Liver (tissue), 9 donors: ENCODE data around the gene BMAL1. TPM values are rescaled to one million over a fixed set of nuclear protein-coding genes. Genes with fewer than 3 reads are reported as not detected.

Experiments used
- DNase-seq: peaks from one replicate; pipeline ENCODE4 v3.0.0-alpha.2; 2017; ENCODE audit warnings: low spot score
- H3K27ac ChIP-seq, 2 donors: one replicate each; pipeline ENCODE4 v1.7.0; 2013; ENCODE audit warnings: inconsistent platforms in 2 of 2, low read length in 2 of 2, control low read depth in 1 of 2, low read depth in 1 of 2, mild to moderate bottlenecking in 1 of 2
- H3K27me3 ChIP-seq, 4 donors: one replicate each; pipeline versions ENCODE4 v1.6.1 to v1.7.0; 2013; ENCODE audit warnings: low read length in 3 of 4, inconsistent platforms in 1 of 4, mild to moderate bottlenecking in 1 of 4, moderate library complexity in 1 of 4; ENCODE audit not compliant: control insufficient read depth in 4 of 4, insufficient read depth in 4 of 4
- H3K36me3 ChIP-seq, 4 donors: one replicate each; pipeline versions ENCODE4 v1.6.1 to v1.7.0; 2013; ENCODE audit warnings: low read length in 3 of 4, mild to moderate bottlenecking in 3 of 4, low read depth in 1 of 4, moderate library complexity in 1 of 4; ENCODE audit not compliant: control insufficient read depth in 4 of 4, insufficient read depth in 3 of 4
- H3K4me1 ChIP-seq, 4 donors: one replicate each; pipeline versions ENCODE4 v1.6.1 to v1.7.0; 2013; ENCODE audit warnings: low read length in 3 of 4, mild to moderate bottlenecking in 3 of 4, moderate library complexity in 1 of 4; ENCODE audit not compliant: control insufficient read depth in 4 of 4, insufficient read depth in 4 of 4
- H3K4me3 ChIP-seq, 3 donors: one replicate each; pipeline versions ENCODE4 v1.6.1 to v1.7.0; 2013; ENCODE audit warnings: low read length in 3 of 3, control low read depth in 1 of 3, low read depth in 1 of 3, mild to moderate bottlenecking in 1 of 3
- H3K9ac ChIP-seq, 2 donors: one replicate each; pipeline ENCODE4 v1.7.0; 2013; ENCODE audit warnings: low read length in 2 of 2, mild to moderate bottlenecking in 2 of 2, moderate library complexity in 2 of 2, control low read depth in 1 of 2, low read depth in 1 of 2
- H3K9me3 ChIP-seq, 4 donors: one replicate each; pipeline versions ENCODE4 v1.6.1 to v1.7.0; 2013; ENCODE audit warnings: low read length in 3 of 4; ENCODE audit not compliant: control insufficient read depth in 4 of 4
- ATF3 ChIP-seq: IDR thresholded peaks from 2 replicates; pipeline ENCODE4 v1.6.1; 2016; ENCODE audit warnings: antibody characterized with exemption
- CTCF ChIP-seq: fragments of 150-350 bp; IDR thresholded peaks from 2 replicates; pipeline ENCODE4 v1.5.1; 2017; ENCODE audit warnings: improper control_type of control experiment, low read depth, low read length; ENCODE audit not compliant: missing input control
- EGR1 ChIP-seq, 2 donors: IDR thresholded peaks; 2 replicates each; pipeline ENCODE4 v1.6.1; 2016 to 2018; ENCODE audit warnings: antibody characterized with exemption in 2 of 2, low read depth in 2 of 2
- FOXA1 ChIP-seq: IDR thresholded peaks from 2 replicates; pipeline ENCODE4 v1.6.1; 2016; ENCODE audit warnings: antibody characterized with exemption
- GABPA ChIP-seq, 2 donors: IDR thresholded peaks in 1 of 2; conservative IDR thresholded peaks in 1 of 2; 2 replicates each; pipeline ENCODE4 v1.6.1; 2016; ENCODE audit warnings: antibody characterized with exemption in 2 of 2, mild to moderate bottlenecking in 1 of 2, moderate library complexity in 1 of 2
- HNF4A ChIP-seq, 2 donors: conservative IDR thresholded peaks; 2 replicates each; pipeline ENCODE4 v1.6.1; 2016; ENCODE audit warnings: antibody characterized with exemption in 2 of 2, mild to moderate bottlenecking in 2 of 2
- HNF4G ChIP-seq: IDR thresholded peaks from 2 replicates; pipeline ENCODE4 v1.6.1; 2016; ENCODE audit warnings: antibody characterized with exemption
- JUND ChIP-seq, 2 donors: IDR thresholded peaks; 2 replicates each; pipeline ENCODE4 v1.6.1; 2016; ENCODE audit warnings: antibody characterized with exemption in 2 of 2
- MAX ChIP-seq: IDR thresholded peaks from 2 replicates; pipeline ENCODE4 v1.6.1; 2016; ENCODE audit warnings: antibody characterized with exemption
- NR2F2 ChIP-seq: IDR thresholded peaks from 2 replicates; pipeline ENCODE4 v1.6.1; 2016; ENCODE audit warnings: antibody characterized with exemption
- RAD21 ChIP-seq, 2 donors: IDR thresholded peaks; 2 replicates each; pipeline ENCODE4 v1.6.1; 2016; ENCODE audit warnings: antibody characterized with exemption in 2 of 2, mild to moderate bottlenecking in 2 of 2
- REST ChIP-seq: IDR thresholded peaks from 2 replicates; pipeline ENCODE4 v1.6.1; 2016; ENCODE audit warnings: antibody characterized with exemption, mild to moderate bottlenecking
- RXRA ChIP-seq, 2 donors: IDR thresholded peaks; 2 replicates each; pipeline ENCODE4 v1.6.1; 2017 to 2018; ENCODE audit warnings: antibody characterized with exemption in 2 of 2, mild to moderate bottlenecking in 1 of 2
- SP1 ChIP-seq: IDR thresholded peaks from 2 replicates; pipeline ENCODE4 v1.6.1; 2018; ENCODE audit warnings: antibody characterized with exemption, mild to moderate bottlenecking
- TAF1 ChIP-seq: conservative IDR thresholded peaks from 2 replicates; pipeline ENCODE4 v1.6.1; 2016; ENCODE audit warnings: antibody characterized with exemption, mild to moderate bottlenecking
- YY1 ChIP-seq: IDR thresholded peaks from 2 replicates; pipeline ENCODE4 v1.6.1; 2016; ENCODE audit warnings: antibody characterized with exemption, mild to moderate bottlenecking
- ZBTB33 ChIP-seq: IDR thresholded peaks from 2 replicates; pipeline ENCODE4 v1.6.1; 2016; ENCODE audit warnings: antibody characterized with exemption
- WGBS: extraction: QIAGEN DNeasy Blood & Tissue Kit; methylation state at CpG from one replicate; pipeline ENCODE4 v1.1.7; 2013; 5-methylcytosine and 5-hydroxymethylcytosine counted together
- polyA plus RNA-seq, 2 donors: library from polyadenylated mRNA; stranded (reverse) in 1 of 2; unstranded in 1 of 2; fragments of 200-250 nt in 1 of 2; fragments of >200 nt in 1 of 2; fragmentation: Nextera tagmentation in 1 of 2; extraction: Ambion mirVana in 1 of 2; gene quantifications; one replicate each; pipeline versions ENCODE4 v1.2.1 to v1.2.3, GENCODE V29; 2013 to 2015
- total RNA-seq, 2 donors: library from RNA; depleted of rRNA; stranded (reverse); fragments of >200 nt; gene quantifications; one replicate each; pipeline ENCODE4 v1.2.3, GENCODE V29; 2014
- donor health status: healthy.
- donor health status: healthy.
- donor health status: healthy.
- donor health status: healthy.
- donor health status: healthy.

Gene BMAL1
- total and polyA plus RNA-seq, 4 donors, result 4.7 to 39.0 (median 15.0) TPM

- peaks cover 10 to 75% (median 69%) of the 10 kb centered on the region in 4 donors for H3K36me3 ChIP-seq
These were observed 79.6 kb downstream of the BMAL1 start for GRCh38 chr11:13357232-13357631.

GRCh38 chr11:13358596-13359270 is 81.1 kb downstream of the BMAL1 start:
- Histone ChIP-seq H3K27ac (no peak overlapping the region), H3K4me1 (no peaks in the 10 kb centered on the region), H3K9ac (no peak overlapping the region), H3K9me3 (no peaks in the 10 kb centered on the region), H3K4me3 (no peak overlapping the region), H3K27me3 (no peaks in the 10 kb centered on the region), H3K36me3 (peaks cover 10 to 78% (median 74%) of the 10 kb centered on the region in 4 donors)
- no peak for DNase-seq
- 97% methylated on average over 6 of the region's 6 CpGs for WGBS
- TF ChIP-seq YY1 (no peak), GABPA (IDR thresholded peaks at IDR 0.05 in 1 of 2, conservative IDR thresholded peaks at IDR 0.05 in 1 of 2) (no peak)

More at GRCh38 chr11:13357232-13357631, 79.6 kb downstream of the BMAL1 start:
- WGBS, result 96% methylated on average over 9 of the region's 9 CpGs
- Histone ChIP-seq H3K27me3 (no peaks in the 10 kb centered on the region), H3K27ac (no peak overlapping the region), H3K4me3 (no peak overlapping the region), H3K9ac (no peak overlapping the region), H3K4me1 (no peaks in the 10 kb centered on the region), H3K9me3 (no peaks in the 10 kb centered on the region)
- TF ChIP-seq JUND (IDR thresholded peaks at IDR 0.05) (no peak), CTCF (no peak), FOXA1 (no peak)
- DNase-seq, result no peak

- Histone ChIP-seq H3K36me3 (peaks cover 8 to 82% (median 76%) of the 10 kb centered on the region in 4 donors), H3K27me3 (no peaks in the 10 kb centered on the region), H3K9me3 (no peaks in the 10 kb centered on the region), H3K9ac (no peak overlapping the region), H3K27ac (no peak overlapping the region), H3K4me3 (no peak overlapping the region), H3K4me1 (no peaks in the 10 kb centered on the region)
- DNase-seq, result no peak
- 96% methylated on average over 9 of the region's 9 CpGs for WGBS
- no peak for TF ChIP-seq RXRA (IDR thresholded peaks at IDR 0.05)
- no peak for TF ChIP-seq HNF4A (conservative IDR thresholded peaks at IDR 0.05)
- TF ChIP-seq NR2F2, result no peak
- no peak for TF ChIP-seq HNF4G
- TF ChIP-seq CTCF, result no peak
- TF ChIP-seq ZBTB33, result no peak
- no peak for TF ChIP-seq YY1
- TF ChIP-seq REST, result no peak
- no peak for TF ChIP-seq FOXA1
- TF ChIP-seq SP1, result no peak
- TF ChIP-seq MAX, result no peak
- no peak for TF ChIP-seq RAD21 (IDR thresholded peaks at IDR 0.05)
- TF ChIP-seq JUND (IDR thresholded peaks at IDR 0.05), result no peak
- no peak for TF ChIP-seq TAF1
- TF ChIP-seq ATF3, result no peak
- no peak for TF ChIP-seq EGR1 (IDR thresholded peaks at IDR 0.05; ENCODE audit: low read depth in 2 of 2)
These were observed 85.1 kb downstream of the BMAL1 start for GRCh38 chr11:13362596-13363109.
